Coronary artery (tissue), 2 donors: ENCODE results near the gene CWC27.

Experiments used
- DNase-seq: peaks from one replicate; pipeline ENCODE4 v3.0.0-alpha.2; 2017; ENCODE audit warnings: low spot score
- H3K27ac ChIP-seq, 2 donors: fragments of 200-600 bp; sonication (generic); one replicate each; pipeline ENCODE4 v1.5.1; 2016 to 2019
- H3K4me3 ChIP-seq: fragments of 200-600 bp; sonication (generic); 2 replicates; pipeline ENCODE4 v1.5.1; 2016; ENCODE audit warnings: mild to moderate bottlenecking, moderate library complexity
- CTCF ChIP-seq: fragments of 200-600 bp; sonication (generic); IDR thresholded peaks from one replicate; pipeline ENCODE4 v1.5.1; 2019; ENCODE audit warnings: antibody characterized with exemption

Gene CWC27

GRCh38 chr5:65015767-65016166 lies 247.0 kb downstream of the CWC27 start:
- DNase-seq, result no peak
- H3K27ac ChIP-seq, result no peak overlapping the region
- no peak for TF ChIP-seq CTCF
- no peak overlapping the region for H3K4me3 ChIP-seq

DNA sequence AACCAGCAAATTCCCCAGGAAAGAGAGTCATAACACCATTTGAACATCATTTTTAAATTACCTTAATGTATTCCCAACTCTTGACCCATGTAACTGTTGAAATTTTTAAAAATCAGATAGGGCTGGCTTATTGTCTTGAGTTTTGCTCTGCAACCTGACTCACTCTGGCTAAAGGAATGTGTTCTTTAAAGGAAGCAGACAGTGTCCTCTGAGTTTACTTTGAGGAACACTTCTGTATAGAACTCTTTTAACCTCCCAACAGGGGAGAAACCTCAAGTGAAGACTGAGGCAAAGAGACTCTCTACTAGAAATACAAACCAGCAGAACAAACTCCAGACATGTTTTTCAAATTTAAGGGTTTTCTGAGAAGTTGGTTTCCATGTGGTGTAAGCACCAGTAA lies 248.9 kb downstream of the CWC27 start:
- H3K4me3 ChIP-seq, result no peak overlapping the region
- no peak overlapping the region for H3K27ac ChIP-seq
- TF ChIP-seq CTCF, result no peak
- no peak for DNase-seq

DNA sequence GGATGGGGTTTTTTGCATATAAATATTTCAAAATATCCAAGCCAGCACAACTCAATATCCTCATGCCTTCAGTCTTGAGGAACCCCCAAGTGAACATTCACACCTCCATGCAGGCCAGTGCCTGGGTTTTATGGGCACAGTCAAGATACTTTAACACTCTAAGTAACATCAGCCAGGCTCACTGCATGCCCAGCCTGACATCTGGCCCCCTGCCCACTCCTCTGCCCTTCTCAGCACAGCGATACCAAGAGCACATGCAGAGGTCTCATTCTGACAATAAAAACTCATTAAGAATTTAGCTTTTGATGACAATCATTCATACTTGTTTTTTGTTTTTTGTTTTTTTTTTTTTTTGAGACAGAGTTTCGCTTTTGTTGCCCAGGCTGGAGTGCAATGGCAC lies 250.0 kb downstream of the CWC27 start:
- DNase-seq, result no peak
- no peak for TF ChIP-seq CTCF

DNA sequence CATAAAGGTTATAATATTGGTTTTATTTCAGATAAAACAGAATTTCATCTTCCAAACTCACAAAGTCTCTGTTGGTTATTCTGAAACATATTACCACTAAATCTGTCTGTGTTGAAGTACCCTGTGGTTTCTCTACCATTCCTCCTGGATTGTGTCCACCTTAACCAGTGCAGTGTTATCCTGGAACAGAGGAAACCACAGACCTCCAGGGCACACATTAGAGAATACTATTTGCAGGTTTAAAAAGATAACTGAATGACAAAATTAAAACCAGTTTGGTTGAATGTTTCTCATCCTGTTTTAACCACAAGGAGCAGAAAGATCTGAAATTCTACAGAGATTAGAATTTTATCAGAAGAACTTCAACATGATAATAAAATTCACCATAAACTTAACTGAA lies 251.8 kb downstream of the CWC27 start:
- H3K27ac ChIP-seq, result no peak overlapping the region
- DNase-seq, result no peak
- no peak overlapping the region for H3K4me3 ChIP-seq
- no peak for TF ChIP-seq CTCF

More for the DNA sequence above, 250.0 kb downstream of the CWC27 start:
- Histone ChIP-seq H3K27ac (no peak overlapping the region), H3K4me3 (no peak overlapping the region)

- no peak for TF ChIP-seq CTCF
- Histone ChIP-seq H3K4me3 (no peak overlapping the region), H3K27ac (no peak overlapping the region)
- no peak for DNase-seq
These were observed 252.9 kb downstream of the CWC27 start for GRCh38 chr5:65021527-65022226.

- no peak overlapping the region for H3K4me3 ChIP-seq
- no peak for TF ChIP-seq CTCF
- DNase-seq, result no peak
- H3K27ac ChIP-seq, result no peak overlapping the region
These were observed 254.2 kb downstream of the CWC27 start for GRCh38 chr5:65022932-65023331.

DNA sequence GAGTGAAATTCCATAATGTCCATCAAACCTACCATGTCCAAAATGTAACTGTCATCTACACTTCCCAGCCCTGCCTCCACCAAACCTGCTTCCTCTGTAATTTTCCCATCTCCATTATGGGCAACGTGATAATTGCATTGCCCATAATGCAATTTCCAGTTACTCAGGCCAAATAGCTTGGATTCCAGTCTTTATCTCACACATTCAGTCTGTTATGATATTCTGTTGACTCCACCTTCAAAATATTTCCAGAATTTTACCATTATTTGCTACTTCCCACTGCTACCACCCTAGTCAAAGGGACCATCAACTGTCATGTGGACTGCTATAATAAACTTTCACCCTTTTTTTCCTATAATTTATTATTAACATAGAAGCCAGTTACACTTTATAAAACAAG lies 256.0 kb downstream of the CWC27 start:
- DNase-seq, result no peak
- Histone ChIP-seq H3K4me3 (no peak overlapping the region), H3K27ac (no peak overlapping the region)
- TF ChIP-seq CTCF, result no peak
